Stimulated activated CD4-positive, alpha-beta T cell treated with anti-CD3 and anti-CD28 coated beads, Interleukin-1b, Interleukin-23, amount 100 ng/mL, for 4 hours (primary cell): ENCODE results near the gene CHST11.

Source experiments
- DNase-seq, 2 donors: peaks; one replicate each; pipeline ENCODE4 v3.0.0-alpha.2; 2020; ENCODE audit warnings: low read depth in 2 of 2

The CHST11 gene

GRCh38 chr12:104673696-104674482 lies 217.1 kb downstream of the CHST11 start:
- DNase-seq = no peak

GRCh38 chr12:104676636-104677035 lies 219.9 kb downstream of the CHST11 start:
- DNase-seq = no peak

- no peak for DNase-seq
Observed at GRCh38 chr12:104677441-104678089, 220.8 kb downstream of the CHST11 start.

- no peak for DNase-seq
Observed at GRCh38 chr12:104680070-104680469, 223.3 kb downstream of the CHST11 start.

- no peak for DNase-seq
Observed at GRCh38 chr12:104680491-104680890, 223.7 kb downstream of the CHST11 start.

GRCh38 chr12:104681012-104681690 lies 224.4 kb downstream of the CHST11 start:
- DNase-seq = no peak

- peak; percentile 51 to 56 for DNase-seq
Observed at GRCh38 chr12:104682790-104683279, 226.1 kb downstream of the CHST11 start.

GRCh38 chr12:104683831-104684503 lies 227.2 kb downstream of the CHST11 start:
- DNase-seq = no peak

GRCh38 chr12:104684884-104685283 lies 228.1 kb downstream of the CHST11 start:
- no peak for DNase-seq

GRCh38 chr12:104685366-104685765 lies 228.6 kb downstream of the CHST11 start:
- no peak for DNase-seq

- DNase-seq = no peak
Observed at GRCh38 chr12:104686196-104686595, 229.4 kb downstream of the CHST11 start.

- DNase-seq = no peak
Observed at GRCh38 chr12:104687823-104688573, 231.2 kb downstream of the CHST11 start.

GRCh38 chr12:104689635-104690034 lies 232.9 kb downstream of the CHST11 start:
- DNase-seq = no peak

- no peak for DNase-seq
Observed at GRCh38 chr12:104691721-104692556, 235.2 kb downstream of the CHST11 start.

GRCh38 chr12:104692557-104693218 lies 235.9 kb downstream of the CHST11 start:
- no peak for DNase-seq

GRCh38 chr12:104693493-104693892 lies 236.7 kb downstream of the CHST11 start:
- DNase-seq = no peak

GRCh38 chr12:104694161-104694560 lies 237.4 kb downstream of the CHST11 start:
- no peak for DNase-seq

GRCh38 chr12:104694711-104695110 lies 238.0 kb downstream of the CHST11 start:
- no peak for DNase-seq

GRCh38 chr12:104695453-104696148 lies 238.9 kb downstream of the CHST11 start:
- peak; percentile 57 to 66 for DNase-seq
